ENCODE data around the gene PIBF1.

DNA sequence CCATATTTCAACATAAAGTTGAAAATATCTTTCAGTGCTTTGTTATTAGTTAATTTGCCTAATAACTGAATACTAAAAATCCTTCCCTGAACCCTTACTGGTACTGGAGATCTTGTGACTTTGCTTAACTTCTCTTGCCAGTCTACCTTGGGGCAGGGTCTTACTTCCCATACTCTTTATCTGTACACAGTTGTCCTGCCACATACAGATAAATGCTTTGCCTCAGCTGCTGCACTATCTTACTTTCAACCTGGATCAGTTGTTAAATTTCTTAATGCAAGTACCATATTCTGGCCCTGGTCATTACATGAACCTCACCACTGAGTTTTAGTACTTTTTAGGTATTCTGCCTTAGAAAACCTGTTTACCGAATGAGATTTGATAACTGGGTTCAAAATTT lies 107.6 kb downstream of the PIBF1 start:
- TF ChIP-seq POLR2A (IDR thresholded peaks at IDR 0.05; ENCODE audit: low read length) (peak; percentile 8), GATA1 (IDR thresholded peaks at IDR 0.05; ENCODE audit: low read depth, low read length) (peak; percentile 48)
